Measurements from ENCODE around the gene NIT1. TPM values are rescaled to one million over a fixed set of nuclear protein-coding genes. Genes with fewer than 3 reads are reported as not detected.

Gene NIT1
- total RNA-seq, 4 donors from 2014 or later = 1.0 to 36.9 (median 22.0) TPM

GRCh38 chr1:161070761-161071160 lies 47.1 kb upstream of the NIT1 start:
- Histone ChIP-seq H3K36me3 (no peaks in the 10 kb centered on the region), H3K27me3 (no peaks in the 10 kb centered on the region), H3K4me1 (no peaks in the 10 kb centered on the region), H3K27ac (no peak overlapping the region), H3K9me3 (no peaks in the 10 kb centered on the region), H3K4me3 (no peak overlapping the region)
- intact Hi-C loops (cut with DNase I; ENCODE audit: low total_unique reads) = no loop called here
- no peak for TF ChIP-seq CTCF (IDR thresholded peaks at IDR 0.05)
- no peak for TF ChIP-seq POLR2A (IDR thresholded peaks at IDR 0.05)
- DNase-seq = no peak

- H3K36me3 ChIP-seq = no peaks in the 10 kb centered on the region
- H3K27me3 ChIP-seq = no peaks in the 10 kb centered on the region
- no peak for DNase-seq
- no peaks in the 10 kb centered on the region for H3K9me3 ChIP-seq
- H3K27ac ChIP-seq = no peak overlapping the region
- H3K4me1 ChIP-seq = no peaks in the 10 kb centered on the region
- intact Hi-C loops (cut with DNase I; ENCODE audit: low total_unique reads) = no loop called here
- no peak overlapping the region for H3K4me3 ChIP-seq
- TF ChIP-seq POLR2A (IDR thresholded peaks at IDR 0.05) (no peak), CTCF (IDR thresholded peaks at IDR 0.05) (peak in 3 of 4 experiments; percentile 14 to 35 (median 22))
Observed at GRCh38 chr1:161071886-161072371, 46.0 kb upstream of the NIT1 start.

- H3K27ac ChIP-seq = no peak overlapping the region
- H3K27me3 ChIP-seq = no peaks in the 10 kb centered on the region
- no peaks in the 10 kb centered on the region for H3K4me1 ChIP-seq
- intact Hi-C loops (cut with DNase I; ENCODE audit: low total_unique reads) = no loop called here
- no peaks in the 10 kb centered on the region for H3K36me3 ChIP-seq
- no peak for TF ChIP-seq CTCF (IDR thresholded peaks at IDR 0.05)
- no peak for TF ChIP-seq POLR2A (IDR thresholded peaks at IDR 0.05)
- H3K4me3 ChIP-seq = no peak overlapping the region
- no peaks in the 10 kb centered on the region for H3K9me3 ChIP-seq
- no peak for DNase-seq
Observed at GRCh38 chr1:161072751-161073449, 45.0 kb upstream of the NIT1 start.

- TF ChIP-seq CTCF (IDR thresholded peaks at IDR 0.05) = no peak
- TF ChIP-seq POLR2A (IDR thresholded peaks at IDR 0.05) = no peak
- Histone ChIP-seq H3K27me3 (no peaks in the 10 kb centered on the region), H3K4me1 (no peaks in the 10 kb centered on the region), H3K36me3 (no peaks in the 10 kb centered on the region), H3K4me3 (no peak overlapping the region), H3K9me3 (no peaks in the 10 kb centered on the region), H3K27ac (no peak overlapping the region)
- DNase-seq = no peak
- intact Hi-C loops (cut with DNase I; ENCODE audit: low total_unique reads) = no loop called here
Observed at GRCh38 chr1:161073474-161074121, 44.3 kb upstream of the NIT1 start.

- TF ChIP-seq POLR2A (IDR thresholded peaks at IDR 0.05) = no peak
- TF ChIP-seq CTCF (IDR thresholded peaks at IDR 0.05) = no peak
- intact Hi-C loops (cut with DNase I; ENCODE audit: low total_unique reads) = no loop called here
- DNase-seq = no peak
- Histone ChIP-seq H3K36me3 (no peaks in the 10 kb centered on the region), H3K27ac (no peak overlapping the region), H3K4me1 (no peaks in the 10 kb centered on the region), H3K9me3 (no peaks in the 10 kb centered on the region), H3K27me3 (no peaks in the 10 kb centered on the region), H3K4me3 (no peak overlapping the region)
Observed at GRCh38 chr1:161074676-161075368, 43.1 kb upstream of the NIT1 start.
